HG03175 (cell line): ENCODE data around the gene CPNE4.
"Not testable (repeated sequence)": the region's sequence is repeated elsewhere in the genome, so short reads cannot be mapped to it uniquely, and the experiment has no call there.

Experiments
- ATAC-seq: cut with Tn5 transposase; IDR thresholded peaks from one replicate; pipeline ENCODE4 v1.9.1; 2021; ENCODE audit warnings: mild to moderate bottlenecking, moderate library complexity; ENCODE audit not compliant: unreplicated experiment

CPNE4 gene

GRCh38 chr3:131486545-131486944 lies 548.3 kb downstream of the CPNE4 start:
- ATAC-seq: not testable (repeated sequence)

DNA sequence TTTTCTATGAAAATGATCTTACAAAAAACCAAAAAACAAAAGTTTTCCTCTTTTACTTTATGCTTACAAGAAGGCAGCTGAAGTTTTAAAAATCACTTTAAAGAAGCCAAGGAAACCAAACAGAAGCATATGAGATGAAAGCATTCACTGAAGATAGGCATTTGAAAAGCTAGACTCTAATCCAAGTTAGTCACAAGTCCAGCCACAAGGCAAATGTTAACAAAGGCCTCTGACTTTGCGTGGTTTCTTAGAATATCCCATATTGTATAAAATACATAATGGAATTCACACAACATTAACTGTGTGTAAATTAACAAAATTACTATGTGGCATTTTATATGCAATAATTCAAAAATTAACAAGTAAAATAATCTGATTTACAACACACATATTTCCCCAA lies 549.7 kb downstream of the CPNE4 start:
- no peak for ATAC-seq

DNA sequence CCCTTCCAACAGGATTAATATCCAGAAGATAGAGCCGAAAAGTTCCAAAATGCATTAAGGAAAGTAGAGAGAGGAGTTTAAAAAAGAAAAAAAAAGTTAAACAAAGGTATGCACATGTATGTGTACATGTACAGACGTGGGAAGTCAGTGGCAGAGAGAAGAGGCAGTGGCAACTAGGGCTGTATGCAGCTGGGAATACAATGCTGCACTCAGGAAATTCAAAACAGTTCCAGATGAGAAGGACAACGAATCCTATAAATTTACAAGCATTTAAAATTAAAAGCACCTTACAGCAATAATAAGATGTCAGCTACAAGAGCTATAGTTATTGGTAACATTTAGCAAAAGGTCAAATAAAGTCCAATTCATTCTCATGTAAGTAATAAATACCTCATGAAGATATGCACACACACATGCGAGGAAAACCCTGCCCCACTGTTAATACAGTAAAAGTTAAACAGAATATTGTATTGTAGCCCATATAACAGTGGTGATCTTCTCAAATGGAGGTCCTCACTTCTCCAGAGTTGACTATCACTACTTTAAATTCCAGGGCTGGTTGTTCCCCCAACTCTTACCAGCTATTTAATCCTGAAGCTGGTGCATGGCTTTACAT lies 550.2 kb downstream of the CPNE4 start:
- ATAC-seq: no peak
